Activated T-cell treated with anti-CD3 and anti-CD28 coated beads, Interleukin-2, amount 50 U/mL, for 1 hour (primary cell): ENCODE data around the gene SLC25A18.
"Not testable (repeated sequence)": the region's sequence is repeated elsewhere in the genome, so short reads cannot be mapped to it uniquely, and the experiment has no call there.

Experiments
- DNase-seq: peaks from one replicate; pipeline ENCODE4 v3.0.0-alpha.2; 2020

The SLC25A18 gene

GRCh38 chr22:17562906-17563870 lies at the start of gene SLC25A18:
Gene SLC25A18, plus strand, starts transcription at chr22:17563498. Its CDS starts 16,447 bp downstream, at chr22:17579945.
- no peak for DNase-seq

GRCh38 chr22:17513612-17514011 lies 49.7 kb upstream of the SLC25A18 start:
- DNase-seq = no peak

DNA sequence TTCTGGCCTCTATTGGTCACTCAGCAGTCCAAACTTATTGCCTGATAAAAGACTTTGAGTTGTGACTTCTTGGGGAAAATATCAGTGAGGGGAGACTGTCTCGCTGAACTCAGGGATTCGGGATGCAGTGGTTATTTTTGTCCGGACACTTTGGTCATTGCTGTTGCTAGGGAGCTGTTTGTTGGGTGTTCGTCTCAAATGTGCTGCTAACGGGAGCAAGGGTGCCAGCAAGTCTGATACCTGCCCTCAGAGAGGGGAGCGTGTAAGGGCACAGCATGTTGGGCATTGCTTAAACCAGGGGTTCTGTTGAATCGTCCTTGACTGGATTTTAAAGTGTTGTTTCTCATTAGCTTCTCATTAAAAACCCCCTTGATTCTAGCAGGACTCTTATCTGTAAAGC lies 49.2 kb upstream of the SLC25A18 start:
- no peak for DNase-seq

GRCh38 chr22:17518406-17518805 lies 44.9 kb upstream of the SLC25A18 start:
- DNase-seq = no peak

DNA sequence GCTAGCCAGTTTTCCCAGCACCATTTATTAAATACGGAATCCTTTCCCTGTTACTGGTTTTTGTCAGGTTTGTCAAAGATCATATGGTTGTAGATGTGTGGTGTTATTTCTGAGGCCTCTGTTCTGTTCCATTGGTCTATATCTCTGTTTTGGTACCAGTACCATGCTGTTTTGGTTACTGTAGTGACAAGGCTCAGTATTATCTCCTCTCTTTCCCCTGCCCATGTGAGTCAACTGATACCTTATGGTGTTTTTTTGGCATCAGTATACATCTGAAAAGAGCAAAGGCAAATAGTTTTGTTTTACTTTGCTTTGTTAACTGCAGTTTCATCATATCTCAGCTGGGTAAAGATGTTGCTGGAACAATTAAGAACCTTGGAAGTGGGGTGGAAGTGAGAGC lies 41.3 kb upstream of the SLC25A18 start:
- not testable (repeated sequence) for DNase-seq

DNA sequence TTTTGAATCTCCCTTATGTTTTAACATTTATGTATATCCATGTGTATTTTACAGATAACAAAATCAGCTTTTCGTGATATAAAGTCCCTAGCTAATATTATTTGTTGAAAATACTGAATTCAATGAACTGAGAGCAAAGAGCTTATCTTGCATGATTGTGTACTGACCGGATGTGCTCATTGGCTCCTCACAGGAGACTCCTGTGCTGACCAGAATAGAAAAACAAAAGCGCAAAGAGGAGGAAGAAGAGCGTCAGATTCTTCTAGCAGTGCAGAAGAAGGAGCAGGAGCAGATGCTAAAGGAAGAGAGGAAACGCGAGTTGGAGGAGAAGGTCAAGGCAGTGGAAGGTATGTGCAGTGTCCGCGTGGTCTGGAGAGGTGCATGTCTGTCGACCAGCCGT lies 39.4 kb upstream of the SLC25A18 start:
- no peak for DNase-seq

DNA sequence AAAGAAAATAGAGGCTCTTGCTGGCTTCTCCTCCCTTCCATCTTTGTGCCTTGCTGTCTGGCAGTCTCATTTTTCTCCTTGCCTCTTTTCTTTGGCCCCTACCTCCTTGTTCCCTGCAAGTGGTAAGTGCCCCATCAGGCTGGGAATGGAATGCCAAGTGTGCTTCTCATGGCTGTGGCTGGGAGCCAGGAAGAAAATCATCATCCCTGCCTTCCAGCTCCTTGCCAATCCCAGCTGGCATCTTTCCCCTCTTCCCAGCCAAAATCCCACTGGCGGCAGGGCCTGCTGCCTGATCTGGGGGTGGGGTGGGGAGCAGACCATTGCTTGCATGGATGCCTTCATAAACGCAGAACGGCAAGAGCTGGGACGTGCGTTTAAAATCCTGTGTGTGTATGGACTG lies 27.0 kb upstream of the SLC25A18 start:
- no peak for DNase-seq

DNA sequence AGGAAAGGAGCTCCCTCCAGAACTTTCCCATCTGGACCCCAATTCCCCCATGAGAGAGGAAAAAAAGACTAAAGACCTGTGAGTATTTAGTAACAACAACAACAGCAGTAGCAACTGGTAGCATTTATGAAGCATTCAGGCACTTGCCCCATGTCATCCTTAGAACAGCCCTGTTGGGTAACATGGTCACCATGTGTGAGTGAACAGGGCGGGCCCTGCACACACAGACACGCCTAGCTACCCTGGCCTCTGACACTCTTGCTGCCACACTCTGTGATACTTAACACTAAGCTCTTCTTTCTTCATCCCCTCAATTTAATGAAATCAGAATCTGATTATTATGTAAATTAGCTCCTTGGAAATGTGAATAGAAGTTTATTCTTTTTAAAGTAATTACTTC lies 26.1 kb upstream of the SLC25A18 start:
- DNase-seq = no peak

DNA sequence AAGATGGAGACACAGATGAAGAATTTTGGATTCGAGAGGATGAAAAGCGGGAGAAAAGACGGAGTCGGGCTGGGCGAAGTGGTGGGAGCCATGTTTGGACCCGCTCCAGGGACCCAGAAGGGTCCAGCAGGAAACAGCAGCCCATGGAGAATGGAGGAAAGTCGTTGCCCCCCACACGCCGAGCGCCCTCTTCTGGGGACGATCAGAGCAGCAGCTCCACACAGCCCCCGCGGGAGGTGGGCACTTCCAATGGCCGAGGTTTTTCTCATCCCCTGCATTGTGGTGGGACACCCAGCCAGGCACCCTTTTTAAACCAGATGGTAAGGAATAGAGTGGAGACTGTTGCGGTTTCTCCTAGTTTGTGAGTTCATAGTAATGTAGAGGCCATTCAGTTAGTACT lies 22.8 kb upstream of the SLC25A18 start:
- no peak for DNase-seq

- no peak for DNase-seq
Observed at GRCh38 chr22:17541476-17541875, 21.8 kb upstream of the SLC25A18 start.

- DNase-seq = no peak
Observed at GRCh38 chr22:17542452-17542851, 20.8 kb upstream of the SLC25A18 start.

- DNase-seq = no peak
Observed at GRCh38 chr22:17548010-17548755, 15.1 kb upstream of the SLC25A18 start.

DNA sequence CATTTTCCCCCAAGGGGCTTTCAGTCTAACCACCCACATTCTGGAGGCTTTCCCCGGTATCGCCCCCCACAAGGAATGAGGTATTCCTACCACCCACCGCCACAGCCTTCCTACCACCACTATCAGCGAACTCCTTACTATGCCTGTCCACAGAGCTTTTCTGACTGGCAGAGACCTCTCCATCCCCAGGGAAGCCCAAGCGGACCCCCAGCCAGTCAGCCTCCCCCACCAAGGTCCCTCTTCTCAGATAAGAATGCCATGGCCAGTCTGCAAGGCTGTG lies 14.6 kb upstream of the SLC25A18 start:
- no peak for DNase-seq

- DNase-seq = no peak
Observed at GRCh38 chr22:17549183-17549582, 14.1 kb upstream of the SLC25A18 start.

DNA sequence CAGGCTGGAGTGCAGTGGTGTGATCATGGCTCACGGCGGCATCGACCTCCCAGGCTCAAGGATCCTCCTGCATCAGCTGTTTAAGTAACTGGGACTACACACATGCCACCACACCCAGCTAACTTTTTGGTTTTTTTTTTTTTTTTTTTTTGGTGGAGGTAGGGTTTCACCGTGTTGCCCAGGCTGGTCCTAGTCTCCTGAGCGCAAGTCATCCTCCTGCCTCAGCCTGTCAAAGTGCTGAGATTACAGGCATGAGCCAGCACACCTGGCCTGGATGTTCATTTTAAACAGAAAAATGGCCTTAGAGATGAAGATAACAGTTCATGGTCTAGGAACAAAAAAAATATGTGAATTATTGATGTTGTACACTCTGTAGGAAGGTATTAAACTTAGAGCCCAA lies 13.6 kb upstream of the SLC25A18 start:
- DNase-seq = no peak

- no peak for DNase-seq
Observed at GRCh38 chr22:17552737-17553136, 10.6 kb upstream of the SLC25A18 start.

GRCh38 chr22:17554814-17555213 lies 8.5 kb upstream of the SLC25A18 start:
- DNase-seq = no peak

- no peak for DNase-seq
Observed at GRCh38 chr22:17559188-17559587, 4.1 kb upstream of the SLC25A18 start.

- DNase-seq = no peak
Observed at GRCh38 chr22:17563936-17564391, 666 bp downstream of the SLC25A18 start.

DNA sequence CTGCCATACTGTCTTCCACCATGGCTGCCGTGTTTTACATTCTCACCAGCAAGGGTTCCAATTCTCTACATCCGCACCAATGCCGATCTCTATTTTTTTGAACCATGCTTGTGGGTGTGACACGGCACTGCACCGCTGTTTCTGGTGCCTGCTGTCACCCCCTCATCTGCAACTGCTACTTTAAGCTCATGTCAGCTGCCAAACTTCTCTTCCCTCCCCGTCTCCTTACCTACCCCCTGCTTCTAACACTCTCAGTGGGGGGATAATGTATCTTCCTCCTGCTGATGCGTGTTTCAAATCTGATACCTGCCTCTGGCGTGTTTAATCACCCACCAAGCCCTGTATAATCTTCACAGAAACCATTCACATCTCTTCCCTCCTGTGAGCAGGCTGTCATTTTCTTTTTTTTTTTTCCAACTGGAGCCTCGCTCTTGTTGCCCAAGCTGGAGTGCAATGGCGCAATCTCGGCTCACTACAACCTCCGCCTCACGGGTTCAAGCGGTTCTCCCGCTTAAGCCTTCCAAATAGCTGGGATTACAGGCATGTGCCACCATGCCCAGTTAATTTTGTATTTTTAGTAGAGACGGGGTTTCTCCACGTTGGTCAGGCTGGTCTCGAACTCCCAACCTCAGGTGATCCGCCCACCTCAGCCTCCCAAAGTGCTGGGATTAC lies 2.9 kb downstream of the SLC25A18 start:
- not testable (repeated sequence) for DNase-seq

DNA sequence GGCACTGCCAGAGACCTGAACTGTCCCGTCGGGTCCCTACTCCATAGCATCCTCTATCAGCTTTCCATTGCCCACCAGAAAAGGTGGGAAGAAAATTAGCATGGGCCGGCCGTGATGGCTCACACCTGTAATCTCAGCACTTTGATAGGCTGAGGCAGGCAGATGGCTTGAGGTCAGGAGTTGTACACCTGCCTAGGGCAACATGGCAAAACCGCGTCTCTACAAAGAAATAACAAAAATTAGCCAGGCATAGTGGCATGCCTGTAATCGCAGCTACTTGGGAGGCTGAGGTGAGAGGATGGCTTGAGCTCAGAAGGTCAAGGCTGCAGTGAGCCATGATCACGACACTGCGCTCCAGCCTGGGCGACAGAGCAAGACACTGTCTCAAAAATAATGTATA lies 3.5 kb downstream of the SLC25A18 start:
- no peak for DNase-seq

DNA sequence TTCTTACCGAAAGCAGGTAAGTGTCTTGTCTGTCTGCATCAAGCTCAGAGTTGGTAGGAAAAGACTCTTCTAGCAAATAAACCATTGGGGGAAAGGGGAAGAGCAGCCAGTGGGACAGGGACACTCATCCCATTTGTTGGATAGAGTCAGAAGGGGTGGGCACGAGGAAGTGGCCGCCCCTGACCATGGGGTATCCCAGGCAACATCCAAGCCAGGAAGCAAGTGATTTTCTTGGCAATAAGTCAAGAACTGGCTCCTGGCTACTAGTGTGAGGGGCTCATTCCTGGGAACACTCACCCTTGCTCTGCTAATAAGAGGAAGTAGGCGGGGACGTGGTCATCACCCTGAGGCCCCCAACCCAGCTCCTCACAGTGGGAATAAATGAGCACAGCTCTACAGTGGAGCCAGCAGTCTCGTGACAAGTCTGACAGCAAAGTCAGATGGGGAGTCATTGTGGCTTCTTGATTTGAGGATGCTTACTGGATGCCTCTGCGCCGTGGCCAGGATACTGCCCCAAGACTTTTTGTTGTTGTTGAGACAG lies 6.7 kb downstream of the SLC25A18 start:
- DNase-seq = no peak
